ENCODE results near the gene TMTC2. TPM values are rescaled to one million over a fixed set of nuclear protein-coding genes. Genes with fewer than 3 reads are reported as not detected.

Gene TMTC2
- total and polyA plus RNA-seq, 10 of the 15 experiments (the other 5 are each of a cell fraction or from before 2014, with no cell fraction given), result 0.14 to 9.7 (median 1.2) TPM

GRCh38 chr12:82973592-82973991 is 286.9 kb downstream of the TMTC2 start:
- no peak overlapping the region for H2AFZ ChIP-seq (ENCODE audit: control insufficient read depth, low read depth, low read length)
- ATAC-seq (no peak), FAIRE-seq (no peak), DNase-seq (ENCODE audit: low read depth, low spot score) (no peak)
- CTCF ChIA-PET, result no interaction called here
- no peak overlapping the region for H3K4me2 ChIP-seq (ENCODE audit: control insufficient read depth, insufficient read depth)
- H3K4me1 ChIP-seq (ENCODE audit: control insufficient read depth, insufficient read depth, low read length), result no peaks in the 10 kb centered on the region
- no peak overlapping the region for H3K4me3 ChIP-seq
- BruUV-seq (replicated peaks), result no TSS peak
- no peaks in the 10 kb centered on the region for H3K9me3 ChIP-seq (replicated peaks; ENCODE audit: control insufficient read depth, insufficient read depth, low read length)
- no peaks in the 10 kb centered on the region for H3K27me3 ChIP-seq (replicated peaks in 1 of 2; ENCODE audit: control insufficient read depth in 2 of 2, insufficient read depth in 2 of 2, low read length in 1 of 2)
- RAD21 ChIA-PET (ENCODE audit: unreplicated experiment), result no interaction called here
- H3K79me2 ChIP-seq (ENCODE audit: control insufficient read depth, insufficient read depth, low read length), result no peaks in the 10 kb centered on the region
- H3K36me3 ChIP-seq (ENCODE audit: control insufficient read depth in 2 of 2, insufficient read depth in 2 of 2, low read length in 1 of 2), result no peaks in the 10 kb centered on the region
- H4K20me1 ChIP-seq (ENCODE audit: control insufficient read depth, insufficient read depth), result no peaks in the 10 kb centered on the region
- H3K9ac ChIP-seq (ENCODE audit: control insufficient read depth, insufficient read depth, low read length), result no peak overlapping the region
- POLR2A ChIA-PET, result no interaction called here
- TF ChIP-seq TCF7 (IDR thresholded peaks at IDR 0.05; ENCODE audit: borderline replicate concordance) (no peak), CEBPB (IDR thresholded peaks at IDR 0.05; ENCODE audit: borderline replicate concordance in 1 of 2, low read depth in 2 of 2, low read length in 2 of 2) (no peak), BACH1 (IDR thresholded peaks at IDR 0.05; ENCODE audit: borderline replicate concordance) (no peak), ESRRA (IDR thresholded peaks at IDR 0.05; ENCODE audit: low read length) (no peak), POLR2A (IDR thresholded peaks at IDR 0.05; ENCODE audit: low read depth, low read length) (no peak), NR2C2 (IDR thresholded peaks at IDR 0.05; ENCODE audit: borderline replicate concordance, control insufficient read depth, insufficient read length, low read depth) (no peak), TAF1 (IDR thresholded peaks at IDR 0.05; ENCODE audit: borderline replicate concordance, low read depth, low read length) (no peak), BCL3 (IDR thresholded peaks at IDR 0.05; ENCODE audit: borderline replicate concordance, insufficient read depth, low read depth, low read length, poor library complexity, severe bottlenecking) (no peak), MLLT1 (IDR thresholded peaks at IDR 0.05) (no peak), JUND (IDR thresholded peaks at IDR 0.05; ENCODE audit: low read depth, low read length) (no peak), MTA3 (IDR thresholded peaks at IDR 0.05; ENCODE audit: borderline replicate concordance, low read length) (no peak), SMARCA5 (IDR thresholded peaks at IDR 0.05) (no peak), ZBED1 (IDR thresholded peaks at IDR 0.05; ENCODE audit: borderline replicate concordance) (no peak), SPI1 (IDR thresholded peaks at IDR 0.05; ENCODE audit: borderline replicate concordance, insufficient read depth, low read depth, low read length) (no peak), KLF5 (IDR thresholded peaks at IDR 0.05; ENCODE audit: partially characterized antibody) (no peak), SMAD5 (IDR thresholded peaks at IDR 0.05; ENCODE audit: low read depth) (no peak)
- SMC1A ChIA-PET (ENCODE audit: uncharacterized antibody, unreplicated experiment), result no interaction called here
- 67% methylated on average over 3 of the region's 3 CpGs for WGBS (ENCODE audit: insufficient coverage, insufficient replicate concordance, low lambda C conversion rate, missing lambda C conversion rate)
- in situ Hi-C loops (cut with MboI) (no loop called here), intact Hi-C loops (cut with micrococcal nuclease; ENCODE audit: unreplicated experiment) (loop anchor here (10.0 kb wide), 1 partner anchor 289 kb away; the partner anchor contains the start of gene TMTC2)
- H3K27ac ChIP-seq (ENCODE audit: control insufficient read depth, insufficient read depth), result no peak overlapping the region

Measured in GM12878 (cell line).